Posterior vena cava (tissue), 2 donors: ENCODE data around the gene PRPF6. TPM values are rescaled to one million over a fixed set of nuclear protein-coding genes. Genes with fewer than 3 reads are reported as not detected.
"Not testable (repeated sequence)": the region's sequence is repeated elsewhere in the genome, so short reads cannot be mapped to it uniquely, and the experiment has no call there.

Experiments
- DNase-seq: peaks from one replicate; pipeline ENCODE4 v3.0.0-alpha.2; 2020; ENCODE audit warnings: low spot score
- intact Hi-C, 2 donors: fragments of 100-400 bp; cut with DNase I; formaldehyde crosslinking; loops; one replicate each; pipeline versions ENCODE4 v1.14.1 to v1.14.2; 2022 to 2023
- total RNA-seq, 2 donors: library from RNA; stranded (reverse); fragmentation: NEBNext Ultra II Directional; extraction: Animal tissue kit (Norgen Biotek cat#: 25700); gene quantifications; one replicate each; pipeline ENCODE4 v1.2.1, GENCODE V29; 2021
- donor health status: DM: yes; HTN: yes; CAD: no.
- donor health status: DM: yes; HTN: yes; CAD: no.

PRPF6 gene
- total RNA-seq, 2 donors from 2014 or later = 44.3 to 44.8 TPM

DNA sequence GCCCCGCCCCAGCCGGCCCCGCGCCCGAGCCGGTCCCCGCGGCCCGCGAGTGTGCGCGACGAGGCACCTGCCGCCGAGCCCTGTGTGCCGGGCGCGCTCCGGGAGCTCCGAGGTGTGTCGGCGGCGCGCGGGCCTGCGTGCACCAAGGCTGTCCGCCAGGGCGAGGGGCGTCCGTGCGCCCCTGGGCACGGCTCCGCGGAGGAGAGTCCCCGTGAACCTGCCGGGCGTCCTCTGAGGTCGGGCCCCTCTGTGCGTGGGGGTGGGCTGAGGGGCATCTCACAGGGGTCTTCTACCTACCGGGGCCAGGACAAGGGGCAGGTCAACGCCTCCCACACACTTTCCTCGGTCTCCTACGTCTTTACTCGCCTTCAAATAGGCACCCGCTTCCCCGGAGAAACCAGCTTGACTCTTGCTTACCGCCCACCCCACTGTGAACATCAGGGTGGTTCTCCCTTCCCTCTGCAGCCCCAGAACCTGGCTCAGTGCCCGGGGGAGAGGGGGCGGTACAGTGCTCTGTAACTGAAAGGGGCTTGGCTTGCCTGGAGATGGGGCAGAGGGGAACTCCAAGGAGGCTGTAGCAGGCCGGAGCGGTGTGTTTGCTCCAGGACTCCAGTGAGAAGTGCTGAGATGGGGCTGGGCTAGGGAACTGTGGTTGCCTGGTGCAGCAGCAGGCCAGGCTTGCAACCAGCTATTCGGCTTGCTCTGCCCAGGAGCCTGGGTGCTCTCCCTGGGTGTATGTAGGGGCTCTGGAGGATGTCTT, 1.2 kb upstream of the PRPF6 start, which contains the start of gene SAMD10:
TSS of gene SAMD10 (minus strand) at position 86 of the 760 bp plus-strand sequence. CDS start 175 bp downstream, outside the sequence.
- DNase-seq = no peak
- intact Hi-C loops = loop anchor here (10.0 kb wide), 2 partner anchors 75 to 185 kb away; no protein-coding TSS in a partner anchor

GRCh38 chr20:63980317-63980805, 571 bp upstream of the PRPF6 start:
- no peak for DNase-seq
- intact Hi-C loops = no loop called here

DNA sequence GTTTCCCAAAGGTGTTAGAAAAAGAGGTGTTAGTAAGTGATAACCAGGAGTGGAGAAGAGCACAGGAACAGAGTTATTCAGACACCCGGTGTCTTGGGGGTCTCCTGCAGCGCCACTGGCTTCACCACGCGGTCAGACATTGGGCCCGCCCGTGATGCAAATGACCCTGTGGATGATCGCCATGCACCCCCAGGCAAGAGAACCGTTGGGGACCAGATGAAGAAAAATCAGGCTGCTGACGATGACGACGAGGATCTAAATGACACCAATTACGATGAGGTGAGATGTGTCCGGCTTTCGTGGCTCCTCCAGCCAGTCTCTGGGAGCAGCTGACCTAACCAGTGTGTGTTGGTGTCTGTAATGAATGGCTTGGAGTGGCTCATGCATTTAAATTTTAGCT, 2.0 kb downstream of the PRPF6 start:
- DNase-seq = no peak
- intact Hi-C loops = no loop called here

DNA sequence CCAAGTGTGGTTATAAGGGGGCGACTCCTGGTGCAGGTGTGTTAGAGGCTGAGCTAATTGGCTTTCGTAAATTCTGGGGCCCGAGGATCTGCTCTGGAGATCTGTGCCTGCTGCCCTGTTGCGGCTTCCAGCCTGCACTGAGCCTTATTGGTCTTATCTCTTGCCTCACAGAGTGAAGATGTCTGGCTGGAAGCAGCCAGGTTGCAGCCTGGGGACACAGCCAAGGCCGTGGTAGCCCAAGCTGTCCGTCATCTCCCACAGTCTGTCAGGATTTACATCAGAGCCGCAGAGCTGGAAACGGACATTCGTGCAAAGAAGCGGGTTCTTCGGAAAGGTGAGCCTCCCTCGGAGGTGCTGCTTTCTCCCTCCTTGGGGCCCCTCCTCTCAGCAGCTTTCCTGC, 20.0 kb downstream of the PRPF6 start:
- DNase-seq = no peak
- intact Hi-C loops = no loop called here

GRCh38 chr20:64001607-64002011, 20.7 kb downstream of the PRPF6 start:
- no peak for DNase-seq
- intact Hi-C loops = no loop called here

- intact Hi-C loops = no loop called here
- DNase-seq = no peak
Measured at GRCh38 chr20:64003960-64004725, 23.2 kb downstream of the PRPF6 start.

DNA sequence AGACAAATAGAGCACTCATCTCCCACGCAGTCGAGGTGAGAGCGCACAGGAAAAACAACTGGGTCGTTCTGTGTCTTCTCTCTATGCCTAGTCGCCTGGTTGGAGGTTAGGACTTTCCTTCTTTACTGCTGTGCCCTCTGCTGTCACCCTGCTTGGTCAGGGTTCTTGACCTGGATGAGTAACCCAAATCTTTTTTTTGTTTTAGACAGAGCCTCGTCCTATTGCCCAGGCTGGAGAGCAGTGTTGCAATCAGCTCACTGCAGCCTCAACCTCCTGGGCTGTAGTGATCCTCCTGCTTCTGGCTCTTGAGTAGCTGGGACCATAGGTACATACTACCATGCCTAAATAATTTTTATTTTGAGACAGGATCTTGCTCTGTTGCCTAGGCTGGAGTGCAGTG, 24.5 kb downstream of the PRPF6 start:
- intact Hi-C loops = no loop called here
- no peak for DNase-seq

DNA sequence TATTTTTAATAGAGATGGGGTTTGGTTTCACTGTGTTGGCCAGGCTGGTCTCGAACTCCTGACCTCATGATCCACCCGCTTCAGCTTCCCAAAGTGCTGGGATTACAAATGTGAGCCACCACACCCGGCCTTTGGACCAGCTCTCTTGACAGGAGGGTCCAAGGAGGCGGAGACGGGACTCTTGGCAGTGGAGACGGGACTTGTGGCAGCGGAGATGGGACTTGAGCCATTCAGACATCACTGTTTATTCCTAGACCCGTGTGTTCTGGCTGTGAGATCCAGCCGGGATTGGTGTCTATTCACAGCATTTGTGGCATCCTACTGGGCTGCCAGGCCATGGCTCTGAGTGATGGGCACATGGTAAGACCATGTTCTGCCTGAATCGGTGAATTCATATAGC, 25.6 kb downstream of the PRPF6 start:
- intact Hi-C loops = no loop called here
- DNase-seq = no peak

DNA sequence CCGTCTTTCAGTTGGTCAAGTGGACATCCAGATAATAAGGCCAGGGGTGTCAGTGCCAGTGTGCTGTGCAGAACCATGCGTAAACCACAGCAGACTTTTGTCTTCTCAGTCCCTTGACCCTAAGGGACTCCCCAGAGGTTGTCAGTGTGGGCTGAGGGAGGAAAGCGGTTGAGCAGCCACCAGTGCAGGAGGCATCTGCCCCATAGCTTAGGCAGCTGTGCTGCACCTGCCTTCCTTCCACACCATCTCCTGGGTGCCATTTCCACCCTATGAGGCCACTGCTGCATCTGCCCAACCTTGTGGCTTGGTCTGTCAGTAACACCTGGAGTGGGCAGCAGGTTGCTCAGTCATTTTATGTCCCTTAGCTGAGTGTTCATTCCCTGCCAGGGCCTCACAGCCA, 26.0 kb downstream of the PRPF6 start:
- intact Hi-C loops = no loop called here
- DNase-seq = no peak

GRCh38 chr20:64009811-64010387, 29.0 kb downstream of the PRPF6 start:
- intact Hi-C loops = no loop called here
- DNase-seq = no peak

DNA sequence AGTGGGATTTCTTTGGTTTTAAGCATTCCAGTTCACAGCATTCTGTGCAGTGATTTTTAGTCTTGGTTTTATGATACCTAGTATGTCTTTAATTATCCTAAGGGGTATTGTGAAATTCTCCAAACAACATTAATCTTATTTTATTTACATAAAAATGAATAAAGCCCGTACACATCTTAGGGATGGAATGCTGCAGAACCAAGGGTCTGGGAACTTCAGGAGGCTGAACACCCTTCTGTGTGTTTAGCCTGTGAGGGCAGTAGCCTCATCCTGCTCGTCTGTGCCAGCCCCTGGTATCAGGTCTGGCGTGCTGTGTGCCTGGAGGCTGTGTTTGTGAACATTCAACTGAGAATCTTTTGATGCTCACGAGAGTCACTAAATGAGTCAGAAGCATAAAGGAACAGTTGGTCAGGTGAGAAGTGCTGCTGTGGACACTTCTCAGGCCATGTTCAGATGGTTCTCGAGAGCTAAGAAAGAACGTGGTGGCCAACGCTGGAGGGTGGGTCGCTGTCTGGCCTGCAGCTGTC, 29.8 kb downstream of the PRPF6 start:
- intact Hi-C loops = no loop called here
- DNase-seq = no peak

DNA sequence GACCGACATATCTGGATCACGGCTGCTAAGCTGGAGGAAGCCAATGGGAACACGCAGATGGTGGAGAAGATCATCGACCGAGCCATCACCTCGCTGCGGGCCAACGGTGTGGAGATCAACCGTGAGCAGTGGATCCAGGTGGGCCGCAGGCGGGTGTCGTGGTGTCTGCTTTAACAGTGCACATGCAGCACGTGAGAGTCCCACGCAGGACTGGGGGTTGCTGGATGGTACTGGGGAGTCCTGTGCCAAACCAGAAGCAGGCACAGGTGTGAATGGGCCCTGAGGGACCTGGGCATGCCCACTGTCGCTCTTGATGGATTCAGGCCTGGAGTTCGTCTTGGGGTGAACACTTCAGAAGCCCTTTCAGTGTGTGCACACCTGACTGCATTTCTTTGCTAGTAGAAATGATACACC, 30.4 kb downstream of the PRPF6 start:
- DNase-seq = no peak
- intact Hi-C loops = no loop called here

DNA sequence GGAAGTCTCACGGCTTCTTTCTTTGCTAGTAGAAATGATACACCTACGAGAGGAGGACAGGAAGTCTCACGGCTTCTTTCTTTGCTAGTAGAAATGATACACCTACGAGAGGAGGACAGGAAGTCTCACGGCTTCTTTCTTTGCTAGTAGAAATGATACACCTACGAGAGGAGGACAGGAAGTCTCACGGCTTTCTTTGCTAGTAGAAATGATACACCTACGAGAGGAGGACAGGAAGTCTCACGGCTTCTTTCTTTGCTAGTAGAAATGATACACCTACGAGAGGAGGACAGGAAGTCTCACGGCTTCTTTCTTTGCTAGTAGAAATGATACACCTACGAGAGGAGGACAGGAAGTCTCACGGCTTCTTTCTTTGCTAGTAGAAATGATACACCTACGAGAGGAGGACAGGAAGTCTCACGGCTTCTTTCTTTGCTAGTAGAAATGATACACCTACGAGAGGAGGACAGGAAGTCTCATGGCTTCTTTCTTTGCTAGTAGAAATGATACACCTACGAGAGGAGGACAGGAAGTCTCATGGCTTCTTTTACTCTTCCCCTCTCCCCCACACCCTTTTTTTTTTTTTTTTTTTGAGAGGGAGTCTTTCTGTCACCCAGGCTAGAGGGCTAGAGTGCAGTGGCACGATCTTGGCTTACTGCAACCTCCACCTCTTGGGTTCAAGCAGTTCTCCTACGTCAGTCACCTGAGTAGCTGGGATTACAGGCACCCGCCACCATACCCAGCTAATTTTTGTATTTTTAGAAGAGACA, 31.6 kb downstream of the PRPF6 start:
- DNase-seq, intact Hi-C loops: not testable (repeated sequence)

DNA sequence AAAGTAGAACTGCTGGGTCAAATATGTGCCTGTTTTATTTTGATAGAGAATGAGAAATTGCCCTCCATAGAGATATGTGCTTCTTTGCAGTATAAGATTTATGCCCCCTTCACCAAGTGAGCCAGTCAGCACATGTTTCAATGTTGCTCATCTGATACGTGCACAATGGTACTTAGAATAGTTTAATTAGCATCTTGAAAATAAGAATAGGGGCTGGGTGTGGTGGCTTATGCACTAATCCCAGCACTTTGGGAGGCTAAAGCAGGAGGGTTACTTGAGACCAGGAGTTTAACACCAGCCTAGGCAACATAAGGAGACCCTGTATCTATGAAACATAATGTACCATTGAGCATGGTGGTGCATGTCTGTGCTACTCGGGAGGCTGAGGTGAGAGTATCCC, 34.7 kb downstream of the PRPF6 start:
- intact Hi-C loops = no loop called here
- DNase-seq = no peak

DNA sequence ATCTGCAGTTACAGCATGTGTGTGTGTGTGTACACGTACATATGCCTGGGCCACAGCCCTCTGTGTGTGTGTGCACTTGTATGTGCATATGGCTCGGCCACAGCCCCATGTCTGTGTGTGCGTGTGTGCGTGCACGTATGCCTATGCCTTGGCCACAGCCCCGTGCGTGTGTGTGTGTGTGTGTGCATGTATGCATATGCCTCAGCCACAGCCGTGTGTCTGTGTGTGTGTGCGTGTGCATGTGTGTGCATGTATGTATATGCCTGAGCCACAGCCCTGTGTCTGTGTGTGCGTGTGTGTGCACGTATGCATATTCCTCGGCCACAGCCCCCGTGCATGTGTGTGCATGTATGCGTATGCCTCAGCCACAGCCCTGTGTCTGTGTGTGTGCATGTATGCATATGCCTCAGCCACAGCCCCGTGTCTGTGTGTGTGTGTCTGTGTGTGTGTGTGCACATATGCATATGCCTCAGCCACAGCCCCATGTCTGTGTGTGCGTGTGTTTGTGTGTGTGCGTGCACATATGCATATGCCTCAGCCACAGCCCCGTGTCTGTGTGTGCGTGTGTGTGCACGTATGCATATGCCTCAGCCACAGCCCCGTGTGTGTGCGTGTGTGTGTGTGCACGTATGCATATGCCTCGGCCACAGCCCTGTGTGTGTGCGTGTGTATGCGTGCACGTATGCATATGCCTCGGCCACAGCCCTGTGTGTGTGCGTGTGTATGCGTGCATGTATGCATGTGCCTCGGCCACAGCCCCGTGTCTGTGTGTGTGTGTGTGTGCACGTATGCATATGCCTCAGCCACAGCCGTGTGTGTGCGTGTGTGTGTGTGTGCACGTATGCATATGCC, 40.4 kb downstream of the PRPF6 start:
- no peak for DNase-seq
- intact Hi-C loops = no loop called here

- intact Hi-C loops = no loop called here
- no peak for DNase-seq
Measured at GRCh38 chr20:64022671-64023360, 41.9 kb downstream of the PRPF6 start.

DNA sequence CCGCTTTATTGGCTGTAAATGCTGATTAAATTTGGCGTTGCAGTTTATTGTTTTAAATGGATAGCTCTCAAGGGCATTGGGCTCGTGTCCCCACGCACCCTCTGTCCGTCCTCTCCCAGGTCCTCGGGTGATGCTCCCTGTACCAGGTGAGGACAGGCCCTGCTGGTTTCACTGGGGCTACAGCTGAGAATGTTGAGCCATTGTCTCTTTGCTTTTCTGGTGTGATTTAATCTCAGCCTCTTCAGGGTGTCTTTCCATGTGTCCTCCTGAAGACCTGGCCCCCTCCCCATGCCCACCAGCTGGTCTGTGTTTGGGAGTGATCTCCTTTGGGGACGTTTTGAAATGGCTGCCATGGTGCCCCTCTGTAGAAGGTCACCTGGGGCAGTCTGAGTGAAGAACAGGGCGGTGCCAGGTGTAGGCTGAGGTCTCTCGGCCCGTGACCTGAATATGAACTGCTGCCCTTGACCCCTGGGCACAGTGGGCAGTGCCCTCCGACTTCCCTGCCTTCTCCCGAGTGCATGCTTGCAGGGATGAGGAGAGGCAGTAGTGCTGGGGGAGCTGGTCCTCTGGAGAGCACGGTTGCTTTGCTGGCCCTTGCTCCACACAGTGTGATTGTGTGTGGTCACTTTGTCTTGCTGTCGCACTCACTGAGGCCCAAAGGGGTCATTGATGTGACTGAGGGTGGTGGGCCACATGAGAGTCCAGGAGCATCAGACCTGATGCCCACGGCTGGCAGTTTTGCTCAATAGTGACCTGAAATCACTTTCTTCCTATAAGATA, 42.6 kb downstream of the PRPF6 start:
- intact Hi-C loops = no loop called here
- DNase-seq = no peak
